GM12878 (cell line): ENCODE data around the gene NMBR. TPM values are rescaled to one million over a fixed set of nuclear protein-coding genes. Genes with fewer than 3 reads are reported as not detected.
"Not testable (repeated sequence)": the region's sequence is repeated elsewhere in the genome, so short reads cannot be mapped to it uniquely, and the experiment has no call there.

Experiments
- ATAC-seq: fragments of 200-7000 bp; cut with Tn5 transposase; 3 replicates; pipeline ENCODE4 v1.9.1; 2020; ENCODE audit warnings: mild to moderate bottlenecking, moderate library complexity
- BruUV-seq: library from RNA; stranded (reverse); fragments of 400-500 nt; replicated peaks from 2 replicates; lab custom pipeline; 2021; lab: Mats Ljungman, UMichigan
- CTCF ChIA-PET: fragments of 300-600 bp; sonication (Branson Sonifier 250); formaldehyde crosslinking; extraction: SDS; loops from one replicate; lab custom pipeline; 2021; ENCODE audit warnings: inconsistent platforms; lab: Yijun Ruan, JAX
- POLR2A ChIA-PET: fragments of 350-600 bp; formaldehyde crosslinking; extraction: SDS; loops from one replicate; lab custom pipeline; 2021; ENCODE audit warnings: inconsistent platforms; lab: Charles Lee
- RAD21 ChIA-PET: fragments of 300-600 bp; sonication (Branson Sonifier 250); formaldehyde crosslinking; loops from one replicate; lab custom pipeline; 2023; ENCODE audit warnings: antibody characterized with exemption; ENCODE audit not compliant: unreplicated experiment; lab: Charles Lee
- SMC1A ChIA-PET: fragments of 300-600 bp; sonication (Branson Sonifier 250); formaldehyde crosslinking; loops from one replicate; lab custom pipeline; 2023; ENCODE audit not compliant: unreplicated experiment, uncharacterized antibody; lab: Charles Lee
- DNase-seq: peaks from one replicate; pipeline ENCODE4 v3.0.0-alpha.2; 2011; ENCODE audit warnings: low read depth, low spot score
- FAIRE-seq: peaks from 3 replicates; lab custom pipeline; 2011; peaks lifted over from hg19 to GRCh38; lab: Jason Lieb, UNC
- H2AFZ ChIP-seq: 2 replicates; pipeline ENCODE4 v1.6.0; 2011; ENCODE audit warnings: low read depth, low read length, control low read depth; ENCODE audit not compliant: control insufficient read depth
- H3K27ac ChIP-seq: 2 replicates; pipeline ENCODE4 v1.5.1; 2011; ENCODE audit warnings: control low read depth; ENCODE audit not compliant: control insufficient read depth, insufficient read depth
- H3K27me3 ChIP-seq, 2 experiments: replicated peaks in 1 of 2; 2 replicates each; pipeline versions ENCODE4 v1.6.0 to v1.6.1; 2011; ENCODE audit warnings: low read length in 1 of 2; ENCODE audit not compliant: control insufficient read depth in 2 of 2, insufficient read depth in 2 of 2
- H3K36me3 ChIP-seq, 2 experiments: 2 replicates each; pipeline ENCODE4 v1.5.1; 2011; ENCODE audit warnings: low read length in 1 of 2; ENCODE audit not compliant: control insufficient read depth in 2 of 2, insufficient read depth in 2 of 2
- H3K4me1 ChIP-seq: 2 replicates; pipeline ENCODE4 v1.6.1; 2011; ENCODE audit warnings: mild to moderate bottlenecking, low read length, moderate library complexity, mixed read lengths; ENCODE audit not compliant: control insufficient read depth, insufficient read depth
- H3K4me2 ChIP-seq: 2 replicates; pipeline ENCODE4 v1.6.0; 2011; ENCODE audit warnings: control low read depth; ENCODE audit not compliant: control insufficient read depth, insufficient read depth
- H3K4me3 ChIP-seq: fragments of 200-600 bp; sonication (generic); 2 replicates; pipeline ENCODE4 v1.5.1; 2016
- H3K79me2 ChIP-seq: 2 replicates; pipeline ENCODE4 v1.6.0; 2011; ENCODE audit warnings: low read length; ENCODE audit not compliant: control insufficient read depth, insufficient read depth
- H3K9ac ChIP-seq: 2 replicates; pipeline ENCODE4 v1.8.0; 2011; ENCODE audit warnings: low read length, control low read depth, mixed read lengths; ENCODE audit not compliant: control insufficient read depth, insufficient read depth
- H3K9me3 ChIP-seq: replicated peaks from 3 replicates; pipeline ENCODE4 v1.5.1; 2011; ENCODE audit warnings: mild to moderate bottlenecking, low read length; ENCODE audit not compliant: control insufficient read depth, insufficient read depth
- H4K20me1 ChIP-seq: 2 replicates; pipeline ENCODE4 v1.6.0; 2011; ENCODE audit not compliant: control insufficient read depth, insufficient read depth
- CBX3 ChIP-seq: fragments of 200-600 bp; sonication (generic); IDR thresholded peaks from 2 replicates; pipeline ENCODE4 v1.6.1; 2016; ENCODE audit warnings: low read depth, borderline replicate concordance
- CREM ChIP-seq: IDR thresholded peaks from 2 replicates; pipeline ENCODE4 v1.6.1; 2014; ENCODE audit warnings: antibody characterized with exemption, low read depth
- FOS ChIP-seq: IDR thresholded peaks from 3 replicates; pipeline ENCODE4 v1.6.1; 2011; ENCODE audit warnings: borderline replicate concordance; ENCODE audit not compliant: insufficient read length; ENCODE audit errors: extremely low read depth
- GATAD2B ChIP-seq: fragments of 450-650 bp; conservative IDR thresholded peaks from 2 replicates; pipeline ENCODE4 v1.6.1; 2017; ENCODE audit warnings: low read depth, mild to moderate bottlenecking, moderate library complexity
- HDAC2 ChIP-seq: fragments of 200-600 bp; sonication (generic); IDR thresholded peaks from 2 replicates; pipeline ENCODE4 v1.6.1; 2017
- STAT1 ChIP-seq: fragments of 450-650 bp; conservative IDR thresholded peaks from 2 replicates; pipeline ENCODE4 v1.6.1; 2014; ENCODE audit warnings: antibody characterized with exemption, mild to moderate bottlenecking
- TCF3 ChIP-seq: IDR thresholded peaks from 2 replicates; pipeline ENCODE4 v1.6.1; 2012; ENCODE audit warnings: low read depth, mild to moderate bottlenecking, low read length, borderline replicate concordance; ENCODE audit not compliant: insufficient read depth
- WGBS: methylation state at CpG from one replicate; pipeline ENCODE4 v1.1.6; 2016; ENCODE audit warnings: low lambda C conversion rate; ENCODE audit not compliant: insufficient replicate concordance, insufficient coverage; ENCODE audit errors: missing lambda C conversion rate; 5-methylcytosine and 5-hydroxymethylcytosine counted together
- in situ Hi-C: fragments of 300-500 bp; cut with MboI; formaldehyde crosslinking; loops from 9 replicates; pipeline ENCODE4 v1.14.3; 2018; ENCODE audit warnings: mixed read lengths
- intact Hi-C: fragments of 100-400 bp; cut with micrococcal nuclease; formaldehyde crosslinking; loops from one replicate; pipeline ENCODE4 v1.14.2; 2022; ENCODE audit not compliant: unreplicated experiment
- polyA plus RNA-seq, 11 experiments: library from polyadenylated mRNA; depleted of rRNA in 4 of 11; unstranded in 6 of 11; stranded (reverse) in 5 of 11; fragments of >200 nt; fragmentation: Nextera tagmentation in 4 of 11; fragmentation: Illumina TruSeq in 1 of 11; extraction: Ambion mirVana in 4 of 11; extraction: Trizol in 1 of 11; gene quantifications; 1 replicate in 1 of 11; 2 replicates in 10 of 11; pipeline versions ENCODE4 v1.2.1 to v1.2.3, GENCODE V29; 2011 to 2016; ENCODE audit warnings: inconsistent platforms in 2 of 11, missing spikeins in 2 of 11, low read depth in 1 of 11
- total RNA-seq, 4 experiments: library from RNA; depleted of rRNA in 3 of 4; stranded (reverse); fragments of >200 nt in 3 of 4; fragmentation: Illumina TruSeq in 1 of 4; extraction: Trizol in 1 of 4; gene quantifications; 2 replicates each; pipeline versions ENCODE4 v1.2.1 to v1.2.3, GENCODE V29; 2013 to 2021
- TF ChIP-seq, protein P1 (sequence below): IDR thresholded peaks from 2 replicates; pipeline ENCODE4 v1.6.1; 2012; ENCODE audit warnings: low read depth, low read length, improper control_type of control experiment

NMBR gene
- total and polyA plus RNA-seq, 10 of the 15 experiments (the other 5 are each of a cell fraction or from before 2014, with no cell fraction given): not detected

DNA sequence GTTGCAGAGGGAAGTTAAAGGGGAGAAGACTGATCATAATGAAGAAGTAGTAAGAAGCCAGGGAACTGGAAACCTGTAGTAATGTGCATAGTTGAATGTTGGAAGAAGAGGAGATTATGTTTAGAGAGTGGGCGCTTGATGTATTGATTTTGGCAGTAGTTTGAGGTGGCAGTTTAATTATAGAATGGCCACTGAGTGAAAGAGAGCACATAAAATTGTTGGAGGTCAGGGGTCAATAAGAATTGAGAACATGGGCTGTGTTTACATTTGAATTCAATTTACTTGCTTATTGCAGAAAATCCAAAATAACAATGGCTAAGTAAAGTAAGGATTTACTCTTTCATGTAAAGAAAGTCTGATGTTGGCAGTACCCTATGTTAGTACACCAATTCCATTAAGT, 15.9 kb upstream of the NMBR start:
- ChIA-PET SMC1A (interaction anchor here (1.4 kb wide), 1 partner anchor 45 kb away, joined by 5 read pairs; no protein-coding TSS in a partner anchor), POLR2A (no interaction called here), CTCF (interaction anchor here (1.0 to 1.7 kb wide), 2 partner anchors 15 to 45 kb away, joined by 3 to 4 read pairs; no protein-coding TSS in a partner anchor), RAD21 (no interaction called here)
- Histone ChIP-seq H4K20me1 (no peaks in the 10 kb centered on the region), H3K27ac (no peak overlapping the region), H3K9me3 (no peaks in the 10 kb centered on the region), H3K9ac (no peak overlapping the region), H3K27me3 (no peaks in the 10 kb centered on the region), H3K36me3 (peaks cover 0 to 2% of the 10 kb centered on the region in 2 experiments; a peak in 3 of 4 replicates), H3K4me3 (no peak overlapping the region), H3K79me2 (peaks cover 30% of the 10 kb centered on the region), H2AFZ (no peak overlapping the region), H3K4me2 (no peak overlapping the region), H3K4me1 (no peaks in the 10 kb centered on the region)
- WGBS: 41% methylated on average over 1 of the region's 1 CpG
- DNase-seq (no peak), ATAC-seq (no peak), FAIRE-seq (no peak)
- in situ Hi-C loops (no loop called here), intact Hi-C loops (no loop called here)
- BruUV-seq: no TSS peak
- TF ChIP-seq, protein P1, sequence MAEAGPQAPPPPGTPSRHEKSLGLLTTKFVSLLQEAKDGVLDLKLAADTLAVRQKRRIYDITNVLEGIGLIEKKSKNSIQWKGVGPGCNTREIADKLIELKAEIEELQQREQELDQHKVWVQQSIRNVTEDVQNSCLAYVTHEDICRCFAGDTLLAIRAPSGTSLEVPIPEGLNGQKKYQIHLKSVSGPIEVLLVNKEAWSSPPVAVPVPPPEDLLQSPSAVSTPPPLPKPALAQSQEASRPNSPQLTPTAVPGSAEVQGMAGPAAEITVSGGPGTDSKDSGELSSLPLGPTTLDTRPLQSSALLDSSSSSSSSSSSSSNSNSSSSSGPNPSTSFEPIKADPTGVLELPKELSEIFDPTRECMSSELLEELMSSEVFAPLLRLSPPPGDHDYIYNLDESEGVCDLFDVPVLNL: no peak
- TF ChIP-seq GATAD2B (no peak), STAT1 (no peak), CREM (no peak), HDAC2 (no peak), FOS (no peak), CBX3 (no peak), TCF3 (no peak)

- FAIRE-seq, H3K4me3 ChIP-seq, H3K4me1 ChIP-seq, H3K36me3 ChIP-seq, H3K9me3 ChIP-seq, H4K20me1 ChIP-seq, BruUV-seq, H2AFZ ChIP-seq, ATAC-seq, H3K27ac ChIP-seq, H3K4me2 ChIP-seq, intact Hi-C loops, in situ Hi-C loops, DNase-seq, H3K27me3 ChIP-seq, H3K9ac ChIP-seq: not testable (repeated sequence)
- WGBS: 82% methylated on average over 4 of the region's 4 CpGs
- CTCF ChIA-PET: interaction anchor here (0.9 to 3.4 kb wide), 20 partner anchors 8 to 1290 kb away, joined by 3 to 36 read pairs (median 5); partner anchors contain the start of genes NMBR and VTA1
- RAD21 ChIA-PET: interaction anchor here (1.4 to 2.5 kb wide), 5 partner anchors 10 to 231 kb away, joined by 5 to 16 read pairs (median 6); partner anchors contain the start of genes NMBR and VTA1
- H3K79me2 ChIP-seq: peaks cover 50% of the 10 kb centered on the region
- POLR2A ChIA-PET: interaction anchor here (1.1 to 1.2 kb wide), 2 partner anchors 15 to 17 kb away, joined by 3 read pairs; no protein-coding TSS in a partner anchor
- SMC1A ChIA-PET: interaction anchor here (0.8 to 3.9 kb wide), 12 partner anchors 8 to 233 kb away, joined by 3 to 22 read pairs (median 6); partner anchors contain the start of genes NMBR and VTA1
Observed at GRCh38 chr6:142156758-142157068, 9.8 kb upstream of the NMBR start.
